ENCODE measurements around the gene PGBD4. TPM values are rescaled to one million over a fixed set of nuclear protein-coding genes. Genes with fewer than 3 reads are reported as not detected.

The PGBD4 gene
- total RNA-seq, 4 donors from 2014 or later: 1.4 to 4.1 (median 1.6) TPM

GRCh38 chr15:34132881-34133280 lies 31.0 kb downstream of the PGBD4 start:
- intact Hi-C loops (cut with DNase I; ENCODE audit: low total_unique reads): no loop called here
- no peak for DNase-seq
- Histone ChIP-seq H3K36me3 (no peaks in the 10 kb centered on the region), H3K4me1 (no peaks in the 10 kb centered on the region), H3K4me3 (no peak overlapping the region), H3K27ac (no peak overlapping the region), H3K9me3 (no peaks in the 10 kb centered on the region), H3K27me3 (no peaks in the 10 kb centered on the region)
- TF ChIP-seq POLR2A (IDR thresholded peaks at IDR 0.05): no peak
- TF ChIP-seq, protein P1, sequence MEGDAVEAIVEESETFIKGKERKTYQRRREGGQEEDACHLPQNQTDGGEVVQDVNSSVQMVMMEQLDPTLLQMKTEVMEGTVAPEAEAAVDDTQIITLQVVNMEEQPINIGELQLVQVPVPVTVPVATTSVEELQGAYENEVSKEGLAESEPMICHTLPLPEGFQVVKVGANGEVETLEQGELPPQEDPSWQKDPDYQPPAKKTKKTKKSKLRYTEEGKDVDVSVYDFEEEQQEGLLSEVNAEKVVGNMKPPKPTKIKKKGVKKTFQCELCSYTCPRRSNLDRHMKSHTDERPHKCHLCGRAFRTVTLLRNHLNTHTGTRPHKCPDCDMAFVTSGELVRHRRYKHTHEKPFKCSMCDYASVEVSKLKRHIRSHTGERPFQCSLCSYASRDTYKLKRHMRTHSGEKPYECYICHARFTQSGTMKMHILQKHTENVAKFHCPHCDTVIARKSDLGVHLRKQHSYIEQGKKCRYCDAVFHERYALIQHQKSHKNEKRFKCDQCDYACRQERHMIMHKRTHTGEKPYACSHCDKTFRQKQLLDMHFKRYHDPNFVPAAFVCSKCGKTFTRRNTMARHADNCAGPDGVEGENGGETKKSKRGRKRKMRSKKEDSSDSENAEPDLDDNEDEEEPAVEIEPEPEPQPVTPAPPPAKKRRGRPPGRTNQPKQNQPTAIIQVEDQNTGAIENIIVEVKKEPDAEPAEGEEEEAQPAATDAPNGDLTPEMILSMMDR (IDR thresholded peaks at IDR 0.05): no peak

GRCh38 chr15:34133511-34133910 lies 31.6 kb downstream of the PGBD4 start:
- Histone ChIP-seq H3K4me1 (no peaks in the 10 kb centered on the region), H3K9me3 (no peaks in the 10 kb centered on the region), H3K36me3 (no peaks in the 10 kb centered on the region), H3K4me3 (no peak overlapping the region), H3K27ac (no peak overlapping the region), H3K27me3 (no peaks in the 10 kb centered on the region)
- TF ChIP-seq, protein P1 (IDR thresholded peaks at IDR 0.05): no peak
- no peak for TF ChIP-seq POLR2A (IDR thresholded peaks at IDR 0.05)
- intact Hi-C loops (cut with DNase I; ENCODE audit: low total_unique reads): no loop called here
- no peak for DNase-seq

DNA sequence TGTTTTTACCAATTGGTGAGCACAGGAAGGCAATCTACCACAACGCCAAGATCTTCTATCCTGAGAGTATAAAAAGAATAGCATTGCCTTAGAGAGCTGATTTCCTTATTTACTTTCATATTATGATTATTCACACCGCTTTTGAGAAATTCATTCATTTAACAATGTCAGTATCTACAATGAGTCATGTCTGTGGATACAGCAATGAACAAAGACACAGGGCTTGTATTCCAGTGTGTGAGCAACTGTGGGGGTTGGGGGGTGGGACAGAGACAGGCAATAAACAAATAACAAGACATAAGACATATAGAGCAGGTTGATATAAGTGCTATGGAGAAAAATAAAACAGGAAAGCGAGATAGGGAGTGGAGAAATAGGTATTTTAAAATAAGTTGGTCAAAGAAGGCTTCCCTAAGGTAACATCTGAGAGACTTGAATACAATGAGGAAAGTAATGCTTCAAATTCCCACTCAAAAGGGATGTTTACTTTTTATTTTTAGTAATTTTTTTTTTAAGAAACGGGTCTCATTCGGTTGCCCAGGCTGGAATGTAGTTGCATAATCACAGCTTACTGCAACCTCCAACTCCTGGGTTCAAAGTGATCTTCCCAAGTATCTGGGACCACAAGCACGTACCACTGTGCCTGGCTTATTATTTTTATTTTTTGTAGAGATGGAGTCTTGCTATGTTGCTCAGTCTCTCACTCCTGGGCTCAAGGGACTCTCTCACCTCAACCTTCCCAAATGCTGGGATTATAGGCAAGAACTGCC lies 45.7 kb downstream of the PGBD4 start:
- no peak overlapping the region for H3K27ac ChIP-seq
- H3K36me3 ChIP-seq: no peaks in the 10 kb centered on the region
- DNase-seq: no peak
- H3K9me3 ChIP-seq: no peaks in the 10 kb centered on the region
- H3K27me3 ChIP-seq: no peaks in the 10 kb centered on the region
- H3K4me3 ChIP-seq: no peak overlapping the region
- no peak for TF ChIP-seq POLR2A (IDR thresholded peaks at IDR 0.05)
- TF ChIP-seq, protein P1 (IDR thresholded peaks at IDR 0.05): no peak
- intact Hi-C loops (cut with DNase I; ENCODE audit: low total_unique reads): no loop called here
- H3K4me1 ChIP-seq: no peaks in the 10 kb centered on the region

- no peak for DNase-seq
- Histone ChIP-seq H3K27me3 (no peaks in the 10 kb centered on the region), H3K9me3 (peaks cover 0 to 4% of the 10 kb centered on the region in 2 donors), H3K4me1 (no peaks in the 10 kb centered on the region), H3K36me3 (no peaks in the 10 kb centered on the region), H3K4me3 (no peak overlapping the region), H3K27ac (no peak overlapping the region)
- intact Hi-C loops (cut with DNase I; ENCODE audit: low total_unique reads): no loop called here
- TF ChIP-seq, protein P1 (IDR thresholded peaks at IDR 0.05): no peak
- no peak for TF ChIP-seq POLR2A (IDR thresholded peaks at IDR 0.05)
These were observed 52.9 kb downstream of the PGBD4 start for GRCh38 chr15:34154725-34155204.

DNA sequence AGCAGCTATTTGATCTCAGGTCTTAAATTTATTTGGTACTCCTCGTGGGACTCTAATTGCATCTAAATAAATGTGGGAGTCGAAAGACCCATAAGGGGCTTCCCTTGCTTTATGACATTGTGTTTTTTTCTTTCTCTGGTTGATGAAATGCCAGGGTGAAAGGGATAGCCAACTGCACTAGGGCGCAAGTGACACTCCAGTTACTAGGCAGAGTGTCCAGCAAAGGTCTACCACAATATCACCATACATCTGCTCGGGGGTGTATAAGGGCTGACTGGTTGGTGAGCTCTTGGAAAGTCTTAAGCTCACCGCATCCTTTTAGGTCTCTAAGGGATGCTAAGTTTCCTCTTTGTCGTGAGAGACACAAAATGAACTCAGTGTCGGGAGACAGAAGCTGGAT lies 54.0 kb downstream of the PGBD4 start:
- Histone ChIP-seq H3K4me3 (no peak overlapping the region), H3K27me3 (no peaks in the 10 kb centered on the region), H3K27ac (no peak overlapping the region), H3K36me3 (no peaks in the 10 kb centered on the region), H3K4me1 (no peaks in the 10 kb centered on the region), H3K9me3 (peaks cover 0 to 4% of the 10 kb centered on the region in 2 donors)
- no peak for DNase-seq
- TF ChIP-seq, protein P1 (IDR thresholded peaks at IDR 0.05): no peak
- TF ChIP-seq POLR2A (IDR thresholded peaks at IDR 0.05): no peak
- intact Hi-C loops (cut with DNase I; ENCODE audit: low total_unique reads): no loop called here

All from uterus (tissue), 4 donors.